Measurements from ENCODE around the gene HMX1. TPM values are rescaled to one million over a fixed set of nuclear protein-coding genes. Genes with fewer than 3 reads are reported as not detected.

Gene HMX1
- total RNA-seq, 4 donors from 2014 or later, result 0.84 TPM; not detected in 3

GRCh38 chr4:8866828-8867623 lies 4.6 kb downstream of the HMX1 start:
- no peak for DNase-seq (ENCODE audit: low spot score in 2 of 2)
- no peak overlapping the region for H3K4me3 ChIP-seq (ENCODE audit: low read depth, poor library complexity, severe bottlenecking)
- WGBS, 2 donors, result 17 to 18% methylated on average over 12 to 33 of the region's 42 CpGs
- intact Hi-C loops (cut with DNase I; ENCODE audit: low total_unique reads), result no loop called here
- TF ChIP-seq, protein P1, sequence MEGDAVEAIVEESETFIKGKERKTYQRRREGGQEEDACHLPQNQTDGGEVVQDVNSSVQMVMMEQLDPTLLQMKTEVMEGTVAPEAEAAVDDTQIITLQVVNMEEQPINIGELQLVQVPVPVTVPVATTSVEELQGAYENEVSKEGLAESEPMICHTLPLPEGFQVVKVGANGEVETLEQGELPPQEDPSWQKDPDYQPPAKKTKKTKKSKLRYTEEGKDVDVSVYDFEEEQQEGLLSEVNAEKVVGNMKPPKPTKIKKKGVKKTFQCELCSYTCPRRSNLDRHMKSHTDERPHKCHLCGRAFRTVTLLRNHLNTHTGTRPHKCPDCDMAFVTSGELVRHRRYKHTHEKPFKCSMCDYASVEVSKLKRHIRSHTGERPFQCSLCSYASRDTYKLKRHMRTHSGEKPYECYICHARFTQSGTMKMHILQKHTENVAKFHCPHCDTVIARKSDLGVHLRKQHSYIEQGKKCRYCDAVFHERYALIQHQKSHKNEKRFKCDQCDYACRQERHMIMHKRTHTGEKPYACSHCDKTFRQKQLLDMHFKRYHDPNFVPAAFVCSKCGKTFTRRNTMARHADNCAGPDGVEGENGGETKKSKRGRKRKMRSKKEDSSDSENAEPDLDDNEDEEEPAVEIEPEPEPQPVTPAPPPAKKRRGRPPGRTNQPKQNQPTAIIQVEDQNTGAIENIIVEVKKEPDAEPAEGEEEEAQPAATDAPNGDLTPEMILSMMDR (IDR thresholded peaks at IDR 0.05), result no peak
- no peak for TF ChIP-seq POLR2A (IDR thresholded peaks at IDR 0.05)

- no peak for DNase-seq (ENCODE audit: low spot score in 2 of 2)
- no peak for TF ChIP-seq POLR2A (IDR thresholded peaks at IDR 0.05)
- TF ChIP-seq, protein P1 (IDR thresholded peaks at IDR 0.05), result no peak
- no peak overlapping the region for H3K4me3 ChIP-seq (ENCODE audit: low read depth, poor library complexity, severe bottlenecking)
- intact Hi-C loops (cut with DNase I; ENCODE audit: low total_unique reads), result no loop called here
- 53 to 58% methylated on average over 7 to 9 of the region's 12 CpGs for WGBS, 2 donors
These were observed 5.2 kb downstream of the HMX1 start for GRCh38 chr4:8866421-8866820.

GRCh38 chr4:8865681-8866310 lies 5.8 kb downstream of the HMX1 start:
- DNase-seq (ENCODE audit: low spot score in 2 of 2), result no peak
- 60 to 76% methylated on average over 16 to 18 of the region's 18 CpGs for WGBS, 2 donors
- no peak overlapping the region for H3K4me3 ChIP-seq (ENCODE audit: low read depth, poor library complexity, severe bottlenecking)
- TF ChIP-seq, protein P1 (IDR thresholded peaks at IDR 0.05), result no peak
- no peak for TF ChIP-seq POLR2A (IDR thresholded peaks at IDR 0.05)
- intact Hi-C loops (cut with DNase I; ENCODE audit: low total_unique reads), result no loop called here

DNA sequence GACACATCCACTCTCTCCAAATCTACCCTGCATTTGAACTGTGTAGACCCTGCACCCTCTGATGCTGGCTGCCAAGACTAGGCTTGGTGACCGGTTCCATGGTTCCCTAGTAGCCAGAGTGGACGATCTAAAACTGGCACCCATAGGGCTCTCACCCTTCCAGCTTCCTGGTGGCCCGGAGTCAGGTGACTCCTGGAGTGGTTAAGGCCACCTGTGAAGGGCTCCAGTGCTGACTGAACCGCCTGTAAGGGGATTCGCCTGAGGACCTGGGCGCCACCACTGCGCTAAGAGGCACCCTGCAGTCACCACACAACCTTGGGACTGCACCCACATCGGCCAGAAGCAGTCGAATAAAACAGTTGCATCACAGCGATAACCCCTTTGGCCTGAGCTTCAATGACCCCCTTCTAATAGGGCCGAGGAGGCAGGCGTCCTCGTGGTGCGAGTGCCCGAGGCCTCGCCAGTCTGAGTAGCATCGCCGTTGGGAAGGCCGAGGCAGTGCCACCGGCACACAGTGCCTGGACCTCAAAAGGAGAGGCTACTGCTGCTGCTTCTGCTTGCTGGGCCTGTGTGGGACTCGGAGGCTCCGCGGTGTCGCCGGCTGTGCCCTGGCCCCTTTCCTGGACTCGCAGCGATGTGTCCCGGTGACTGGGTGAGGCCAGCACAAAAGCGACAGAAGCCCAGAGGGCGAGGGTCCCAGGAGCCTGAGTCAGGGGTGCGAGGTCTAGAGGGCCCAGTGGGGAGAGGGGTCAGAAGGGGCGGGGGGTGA lies 6.5 kb downstream of the HMX1 start:
- intact Hi-C loops (cut with DNase I; ENCODE audit: low total_unique reads), result no loop called here
- 31 to 36% methylated on average over 12 to 25 of the region's 32 CpGs for WGBS, 2 donors
- no peak overlapping the region for H3K4me3 ChIP-seq (ENCODE audit: low read depth, poor library complexity, severe bottlenecking)
- no peak for TF ChIP-seq POLR2A (IDR thresholded peaks at IDR 0.05)
- TF ChIP-seq, protein P1 (IDR thresholded peaks at IDR 0.05), result no peak
- no peak for DNase-seq (ENCODE audit: low spot score in 2 of 2)

GRCh38 chr4:8863686-8864682 lies 7.7 kb downstream of the HMX1 start:
- intact Hi-C loops (cut with DNase I; ENCODE audit: low total_unique reads), result no loop called here
- DNase-seq (ENCODE audit: low spot score in 2 of 2), result no peak
- no peak for TF ChIP-seq POLR2A (IDR thresholded peaks at IDR 0.05)
- TF ChIP-seq, protein P1 (IDR thresholded peaks at IDR 0.05), result no peak
- 13 to 36% methylated on average over 22 to 30 of the region's 31 CpGs for WGBS, 2 donors
- no peak overlapping the region for H3K4me3 ChIP-seq (ENCODE audit: low read depth, poor library complexity, severe bottlenecking)
